Calu3 (cell line): ENCODE data around the gene DHX35. TPM values are rescaled to one million over a fixed set of nuclear protein-coding genes. Genes with fewer than 3 reads are reported as not detected.

Experiments
- BruUV-seq: library from RNA; stranded (reverse); fragments of 400-500 nt; replicated peaks from 2 replicates; lab custom pipeline; 2021; lab: Mats Ljungman, UMichigan
- CTCF ChIA-PET: fragments of 300-600 bp; sonication (Branson Sonifier 250); formaldehyde crosslinking; loops from one replicate; lab custom pipeline; 2022; ENCODE audit warnings: antibody characterized with exemption; lab: Charles Lee
- DNase-seq: peaks from one replicate; pipeline ENCODE4 v3.0.0; 2022
- H3K27ac Mint-ChIP-seq: one replicate; pipeline ENCODE4 v1.8.0; 2022; ENCODE audit warnings: mixed read lengths; ENCODE audit not compliant: unreplicated experiment
- H3K27me3 Mint-ChIP-seq: one replicate; pipeline ENCODE4 v1.8.0; 2022; ENCODE audit warnings: mixed read lengths; ENCODE audit not compliant: unreplicated experiment
- H3K36me3 Mint-ChIP-seq: one replicate; pipeline ENCODE4 v1.8.0; 2022; ENCODE audit warnings: mild to moderate bottlenecking, moderate library complexity, mixed read lengths; ENCODE audit not compliant: insufficient read depth, unreplicated experiment
- H3K4me1 Mint-ChIP-seq: one replicate; pipeline ENCODE4 v1.8.0; 2022; ENCODE audit warnings: mild to moderate bottlenecking, low read depth, mixed read lengths; ENCODE audit not compliant: unreplicated experiment
- H3K4me3 Mint-ChIP-seq: one replicate; pipeline ENCODE4 v1.8.0; 2022; ENCODE audit warnings: mild to moderate bottlenecking, low read depth, moderate library complexity, mixed read lengths; ENCODE audit not compliant: unreplicated experiment
- H3K9me3 Mint-ChIP-seq: one replicate; pipeline ENCODE4 v1.8.0; 2022; ENCODE audit warnings: low read depth, mixed read lengths; ENCODE audit not compliant: unreplicated experiment
- CTCF ChIP-seq: fragments of 200-600 bp; IDR thresholded peaks from one replicate; pipeline ENCODE4 v1.8.0; 2022; ENCODE audit warnings: antibody characterized with exemption; ENCODE audit not compliant: unreplicated experiment
- intact Hi-C: fragments of 100-400 bp; cut with micrococcal nuclease; formaldehyde crosslinking; loops from one replicate; pipeline ENCODE4 v1.10.0; 2022; ENCODE audit not compliant: unreplicated experiment
- total RNA-seq: library from RNA; stranded (reverse); gene quantifications from 2 replicates; pipeline ENCODE4 v1.2.3, GENCODE V29; 2022

Gene DHX35
- total RNA-seq, 1 experiment from 2014 or later: 19.1 TPM

DNA sequence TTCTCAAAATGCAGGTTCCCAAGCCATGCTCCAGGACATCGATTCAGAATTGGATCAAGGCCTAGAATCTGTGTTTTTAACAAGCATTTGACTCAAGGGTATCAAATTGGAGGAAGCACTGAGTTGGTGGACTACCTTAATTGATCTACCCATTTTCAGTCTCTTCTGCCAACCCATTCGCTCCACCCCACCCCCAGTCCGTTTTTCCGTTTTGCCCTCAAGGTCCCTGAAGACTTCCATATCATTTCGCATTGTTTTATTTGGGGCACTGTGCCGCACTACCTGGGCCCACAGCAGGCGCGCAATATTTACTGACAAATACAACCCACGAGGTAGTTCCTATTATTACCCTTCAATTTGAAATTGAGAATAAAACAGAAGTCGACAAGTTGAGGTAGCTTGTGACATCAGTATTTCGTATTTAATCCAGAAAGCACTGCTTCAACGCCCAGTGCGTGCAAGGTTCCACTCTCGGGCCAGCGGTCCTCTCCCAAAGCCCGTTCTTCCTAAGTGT lies 557 bp upstream of the DHX35 start:
- intact Hi-C loops: no loop called here
- peak overlapping the region; percentile 95 for H3K27ac Mint-ChIP-seq
- no peaks in the 10 kb centered on the region for H3K9me3 Mint-ChIP-seq
- peak overlapping the region; percentile 97 for H3K4me3 Mint-ChIP-seq
- BruUV-seq: TSS peak; percentile 94
- H3K4me1 Mint-ChIP-seq: peaks cover 21% of the 10 kb centered on the region
- H3K27me3 Mint-ChIP-seq: no peaks in the 10 kb centered on the region
- peaks cover 21% of the 10 kb centered on the region for H3K36me3 Mint-ChIP-seq
- CTCF ChIA-PET: interaction anchor here (0.6 to 2.5 kb wide), 13 partner anchors 8 to 182 kb away, joined by 3 to 19 read pairs (median 4); no protein-coding TSS in a partner anchor
- TF ChIP-seq CTCF: no peak
- peak; percentile 25 for DNase-seq

DNA sequence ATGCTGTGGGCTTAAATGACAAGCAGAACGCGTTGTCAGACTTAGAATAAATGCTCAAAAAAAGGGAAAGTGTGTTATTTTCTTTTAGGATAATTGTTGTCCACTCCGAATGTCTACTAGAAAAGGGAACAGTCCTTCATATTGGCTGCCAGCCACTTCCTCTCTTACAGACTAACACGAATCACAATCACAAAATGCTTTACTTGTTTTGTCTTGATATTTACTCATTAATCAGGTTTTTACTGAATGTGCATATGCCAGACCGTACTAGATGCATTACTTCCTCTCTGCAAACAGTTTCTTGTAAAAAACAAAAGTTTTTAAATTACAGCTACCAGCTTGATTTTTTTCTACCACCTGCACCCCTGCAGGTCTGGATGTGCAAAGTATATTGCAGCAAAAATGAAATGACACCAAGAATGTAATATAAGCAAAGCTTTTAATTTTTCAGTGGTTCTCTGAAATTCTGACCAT lies 821 bp downstream of the DHX35 start:
- BruUV-seq: TSS peak; percentile 64
- Mint-ChIP-seq H3K9me3 (no peaks in the 10 kb centered on the region), H3K4me1 (peaks cover 21% of the 10 kb centered on the region), H3K4me3 (peak overlapping the region; percentile 97), H3K36me3 (peaks cover 21% of the 10 kb centered on the region), H3K27me3 (no peaks in the 10 kb centered on the region), H3K27ac (peak overlapping the region; percentile 95)
- CTCF ChIA-PET: interaction anchor here (0.9 to 2.5 kb wide), 11 partner anchors 10 to 42 kb away, joined by 3 to 19 read pairs (median 5); partner anchors contain the start of gene FAM83D
- no peak for TF ChIP-seq CTCF
- DNase-seq: no peak
- intact Hi-C loops: loop anchor here (1.0 kb wide), 1 partner anchor 19 kb away; no protein-coding TSS in a partner anchor

DNA sequence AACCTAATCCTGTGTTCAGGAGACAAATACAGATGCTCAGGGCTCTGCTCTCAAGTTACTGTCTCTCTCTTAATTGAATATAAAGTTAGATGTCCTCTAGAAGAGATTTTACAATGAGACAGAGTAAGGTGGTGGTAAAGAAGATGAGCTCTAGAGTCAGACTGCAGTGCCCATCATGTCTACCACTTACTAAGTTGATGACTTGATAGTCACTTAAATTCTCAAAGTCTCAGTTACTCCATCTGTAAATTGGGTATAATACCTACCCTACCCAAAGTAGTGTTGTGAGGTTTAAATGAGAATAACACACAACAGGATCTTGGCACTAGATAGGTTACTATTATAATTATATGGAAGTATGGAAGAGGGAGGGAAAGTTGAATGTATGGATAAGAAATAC lies 1.6 kb downstream of the DHX35 start:
- peaks cover 21% of the 10 kb centered on the region for H3K36me3 Mint-ChIP-seq
- no TSS peak for BruUV-seq
- intact Hi-C loops: loop anchor here (1.0 kb wide), 1 partner anchor 19 kb away; no protein-coding TSS in a partner anchor
- H3K27ac Mint-ChIP-seq: no peak overlapping the region
- no peak for TF ChIP-seq CTCF
- H3K4me1 Mint-ChIP-seq: peaks cover 21% of the 10 kb centered on the region
- DNase-seq: no peak
- H3K27me3 Mint-ChIP-seq: no peaks in the 10 kb centered on the region
- no peaks in the 10 kb centered on the region for H3K9me3 Mint-ChIP-seq
- CTCF ChIA-PET: interaction anchor here (2.2 to 2.5 kb wide), 2 partner anchors 35 to 41 kb away, joined by 10 to 19 read pairs; no protein-coding TSS in a partner anchor
- H3K4me3 Mint-ChIP-seq: no peak overlapping the region

GRCh38 chr20:38965264-38965663 lies 3.1 kb downstream of the DHX35 start:
- no peaks in the 10 kb centered on the region for H3K9me3 Mint-ChIP-seq
- intact Hi-C loops: no loop called here
- no peak overlapping the region for H3K27ac Mint-ChIP-seq
- H3K36me3 Mint-ChIP-seq: peaks cover 22% of the 10 kb centered on the region
- peaks cover 23% of the 10 kb centered on the region for H3K4me1 Mint-ChIP-seq
- no peak overlapping the region for H3K4me3 Mint-ChIP-seq
- DNase-seq: no peak
- H3K27me3 Mint-ChIP-seq: no peaks in the 10 kb centered on the region
- CTCF ChIA-PET: interaction anchor here (0.7 to 1.3 kb wide), 2 partner anchors 15 to 117 kb away, joined by 3 to 4 read pairs; no protein-coding TSS in a partner anchor
- no peak for TF ChIP-seq CTCF
- BruUV-seq: no TSS peak
